Measurements from ENCODE around the gene FHIT.

FHIT gene

GRCh38 chr3:61283876-61284275 lies 32.6 kb upstream of the FHIT start:
- no peak overlapping the region for H3K4me3 ChIP-seq (ENCODE audit: control insufficient read depth, low read depth, low read length)
- TF ChIP-seq, protein P1, sequence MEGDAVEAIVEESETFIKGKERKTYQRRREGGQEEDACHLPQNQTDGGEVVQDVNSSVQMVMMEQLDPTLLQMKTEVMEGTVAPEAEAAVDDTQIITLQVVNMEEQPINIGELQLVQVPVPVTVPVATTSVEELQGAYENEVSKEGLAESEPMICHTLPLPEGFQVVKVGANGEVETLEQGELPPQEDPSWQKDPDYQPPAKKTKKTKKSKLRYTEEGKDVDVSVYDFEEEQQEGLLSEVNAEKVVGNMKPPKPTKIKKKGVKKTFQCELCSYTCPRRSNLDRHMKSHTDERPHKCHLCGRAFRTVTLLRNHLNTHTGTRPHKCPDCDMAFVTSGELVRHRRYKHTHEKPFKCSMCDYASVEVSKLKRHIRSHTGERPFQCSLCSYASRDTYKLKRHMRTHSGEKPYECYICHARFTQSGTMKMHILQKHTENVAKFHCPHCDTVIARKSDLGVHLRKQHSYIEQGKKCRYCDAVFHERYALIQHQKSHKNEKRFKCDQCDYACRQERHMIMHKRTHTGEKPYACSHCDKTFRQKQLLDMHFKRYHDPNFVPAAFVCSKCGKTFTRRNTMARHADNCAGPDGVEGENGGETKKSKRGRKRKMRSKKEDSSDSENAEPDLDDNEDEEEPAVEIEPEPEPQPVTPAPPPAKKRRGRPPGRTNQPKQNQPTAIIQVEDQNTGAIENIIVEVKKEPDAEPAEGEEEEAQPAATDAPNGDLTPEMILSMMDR (IDR thresholded peaks at IDR 0.05; ENCODE audit: control insufficient read depth, insufficient read depth, low read depth, low read length, missing control alignments) = no peak
- DNase-seq (ENCODE audit: low read depth) = no peak

GRCh38 chr3:61278713-61279112 lies 27.5 kb upstream of the FHIT start:
- no peak overlapping the region for H3K4me3 ChIP-seq (ENCODE audit: control insufficient read depth, low read depth, low read length)
- no peak for DNase-seq (ENCODE audit: low read depth)
- TF ChIP-seq, protein P1 (IDR thresholded peaks at IDR 0.05; ENCODE audit: control insufficient read depth, insufficient read depth, low read depth, low read length, missing control alignments) = no peak

- H3K4me3 ChIP-seq (ENCODE audit: control insufficient read depth, low read depth, low read length) = no peak overlapping the region
- TF ChIP-seq, protein P1 (IDR thresholded peaks at IDR 0.05; ENCODE audit: control insufficient read depth, insufficient read depth, low read depth, low read length, missing control alignments) = no peak
- no peak for DNase-seq (ENCODE audit: low read depth)
Observed at GRCh38 chr3:61277411-61277810, 26.2 kb upstream of the FHIT start.

DNA sequence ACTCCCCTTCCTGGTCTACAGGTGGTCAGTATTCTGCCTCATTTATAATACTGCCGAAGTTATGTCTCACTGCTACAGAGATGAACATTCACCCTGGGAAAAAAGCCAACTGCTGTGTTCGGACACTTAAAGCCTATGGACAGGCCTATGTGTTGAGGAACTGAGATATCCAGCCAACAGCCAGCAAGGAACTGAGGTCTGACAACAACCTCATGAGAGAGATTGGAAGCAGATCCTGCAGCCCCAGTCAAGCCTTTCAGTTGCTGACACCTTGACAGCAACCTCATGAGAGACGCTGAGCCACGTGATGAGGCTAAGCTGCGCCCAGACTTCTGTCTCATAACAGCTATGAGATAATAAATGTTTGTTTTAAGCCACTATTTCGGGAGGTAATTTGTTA lies 18.2 kb upstream of the FHIT start:
- TF ChIP-seq, protein P1 (IDR thresholded peaks at IDR 0.05; ENCODE audit: control insufficient read depth, insufficient read depth, low read depth, low read length, missing control alignments) = no peak
- no peak for DNase-seq (ENCODE audit: low read depth)
- no peak overlapping the region for H3K4me3 ChIP-seq (ENCODE audit: control insufficient read depth, low read depth, low read length)

- DNase-seq (ENCODE audit: low read depth) = no peak
- no peak overlapping the region for H3K4me3 ChIP-seq (ENCODE audit: control insufficient read depth, low read depth, low read length)
- TF ChIP-seq, protein P1 (IDR thresholded peaks at IDR 0.05; ENCODE audit: control insufficient read depth, insufficient read depth, low read depth, low read length, missing control alignments) = no peak
Observed at GRCh38 chr3:61268644-61269043, 17.4 kb upstream of the FHIT start.

GRCh38 chr3:61264281-61264680 lies 13.0 kb upstream of the FHIT start:
- no peak for DNase-seq (ENCODE audit: low read depth)
- H3K4me3 ChIP-seq (ENCODE audit: control insufficient read depth, low read depth, low read length) = no peak overlapping the region
- TF ChIP-seq, protein P1 (IDR thresholded peaks at IDR 0.05; ENCODE audit: control insufficient read depth, insufficient read depth, low read depth, low read length, missing control alignments) = no peak

DNA sequence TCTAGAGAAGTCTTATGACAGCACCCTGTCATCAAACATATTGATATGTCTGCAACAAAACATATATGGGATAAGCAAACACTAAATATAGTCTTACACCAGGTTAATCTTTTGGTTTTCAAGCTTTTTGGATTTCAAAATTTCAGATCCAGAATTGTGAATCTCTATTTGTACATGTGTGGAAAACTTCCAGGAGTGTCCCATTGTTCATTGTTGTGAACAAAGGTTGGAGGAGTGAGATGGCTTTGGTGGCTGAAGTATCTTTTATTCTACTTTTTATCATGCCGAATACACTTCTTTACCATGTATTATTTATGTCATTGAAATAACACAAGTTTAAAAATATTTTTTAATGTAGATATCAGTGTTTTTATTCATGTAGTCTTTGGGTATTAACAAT lies 5.9 kb upstream of the FHIT start:
- DNase-seq (ENCODE audit: low read depth) = no peak
- H3K4me3 ChIP-seq (ENCODE audit: control insufficient read depth, low read depth, low read length) = no peak overlapping the region
- TF ChIP-seq, protein P1 (IDR thresholded peaks at IDR 0.05; ENCODE audit: control insufficient read depth, insufficient read depth, low read depth, low read length, missing control alignments) = no peak

All from AG09309 (cell line).